Glutamatergic neuron (in vitro differentiated cells): ENCODE results near the gene GLIS1. TPM values are rescaled to one million over a fixed set of nuclear protein-coding genes. Genes with fewer than 3 reads are reported as not detected.

ENCODE experiments used
- DNase-seq: peaks from one replicate; pipeline ENCODE4 v3.0.0; 2022
- H3K27ac Mint-ChIP-seq: one replicate; pipeline ENCODE4 v1.8.0; 2020; ENCODE audit warnings: mild to moderate bottlenecking, mixed read lengths, inconsistent platforms; ENCODE audit not compliant: unreplicated experiment
- H3K27me3 Mint-ChIP-seq: one replicate; pipeline ENCODE4 v1.8.0; 2020; ENCODE audit warnings: mild to moderate bottlenecking, moderate library complexity, mixed read lengths, inconsistent platforms; ENCODE audit not compliant: unreplicated experiment
- H3K36me3 Mint-ChIP-seq: one replicate; pipeline ENCODE4 v1.8.0; 2020; ENCODE audit warnings: mild to moderate bottlenecking, mixed read lengths, inconsistent platforms; ENCODE audit not compliant: unreplicated experiment
- H3K4me1 Mint-ChIP-seq: one replicate; pipeline ENCODE4 v1.8.0; 2020; ENCODE audit warnings: mild to moderate bottlenecking, low read depth, mixed read lengths, inconsistent platforms; ENCODE audit not compliant: unreplicated experiment
- H3K4me3 Mint-ChIP-seq: one replicate; pipeline ENCODE4 v1.8.0; 2020; ENCODE audit warnings: mild to moderate bottlenecking, mixed read lengths, inconsistent platforms; ENCODE audit not compliant: unreplicated experiment
- H3K9me3 Mint-ChIP-seq: one replicate; pipeline ENCODE4 v1.8.0; 2020; ENCODE audit warnings: mild to moderate bottlenecking, moderate library complexity, mixed read lengths, inconsistent platforms; ENCODE audit not compliant: unreplicated experiment
- CTCF ChIP-seq: fragments of 200-600 bp; sonication (generic); IDR thresholded peaks from one replicate; pipeline ENCODE4 v1.5.0; 2021; ENCODE audit not compliant: partially characterized antibody, unreplicated experiment
- total RNA-seq: library from RNA; stranded (reverse); fragmentation: NEBNext Ultra II Directional; extraction: Animal tissue kit (Norgen Biotek cat#: 25700); gene quantifications from one replicate; pipeline ENCODE4 v1.2.1, GENCODE V29; 2021; ENCODE audit not compliant: unreplicated experiment

Gene GLIS1
- total RNA-seq, 1 donor from 2014 or later = 0.76 TPM

- no peak for TF ChIP-seq CTCF
- Mint-ChIP-seq H3K4me1 (peaks cover 15% of the 10 kb centered on the region), H3K4me3 (no peak overlapping the region), H3K36me3 (peaks cover 10% of the 10 kb centered on the region), H3K27me3 (peaks cover 3% of the 10 kb centered on the region), H3K9me3 (peaks cover 4% of the 10 kb centered on the region), H3K27ac (no peak overlapping the region)
- DNase-seq = no peak
Measured at GRCh38 chr1:53484705-53485477, 254.1 kb downstream of the GLIS1 start.

- no peak for DNase-seq
- no peak for TF ChIP-seq CTCF
- Mint-ChIP-seq H3K36me3 (no peaks in the 10 kb centered on the region), H3K4me1 (peaks cover 15% of the 10 kb centered on the region), H3K27ac (no peak overlapping the region), H3K4me3 (no peak overlapping the region), H3K27me3 (peaks cover 3% of the 10 kb centered on the region), H3K9me3 (peaks cover 4% of the 10 kb centered on the region)
Measured at GRCh38 chr1:53483656-53484055, 255.3 kb downstream of the GLIS1 start.

GRCh38 chr1:53483170-53483569 is 255.8 kb downstream of the GLIS1 start:
- no peak for DNase-seq
- peaks cover 4% of the 10 kb centered on the region for H3K9me3 Mint-ChIP-seq
- peaks cover 15% of the 10 kb centered on the region for H3K4me1 Mint-ChIP-seq
- H3K36me3 Mint-ChIP-seq = no peaks in the 10 kb centered on the region
- H3K27me3 Mint-ChIP-seq = peaks cover 6% of the 10 kb centered on the region
- no peak for TF ChIP-seq CTCF
- H3K4me3 Mint-ChIP-seq = no peak overlapping the region
- H3K27ac Mint-ChIP-seq = no peak overlapping the region

GRCh38 chr1:53482441-53483153 is 256.4 kb downstream of the GLIS1 start:
- no peak overlapping the region for H3K27ac Mint-ChIP-seq
- no peak overlapping the region for H3K4me3 Mint-ChIP-seq
- DNase-seq = no peak
- peaks cover 4% of the 10 kb centered on the region for H3K9me3 Mint-ChIP-seq
- peaks cover 6% of the 10 kb centered on the region for H3K27me3 Mint-ChIP-seq
- no peaks in the 10 kb centered on the region for H3K36me3 Mint-ChIP-seq
- no peak for TF ChIP-seq CTCF
- H3K4me1 Mint-ChIP-seq = peaks cover 15% of the 10 kb centered on the region

GRCh38 chr1:53481456-53481855 is 257.5 kb downstream of the GLIS1 start:
- Mint-ChIP-seq H3K36me3 (no peaks in the 10 kb centered on the region), H3K27me3 (peaks cover 6% of the 10 kb centered on the region), H3K4me1 (peaks cover 17% of the 10 kb centered on the region), H3K9me3 (peaks cover 4% of the 10 kb centered on the region), H3K27ac (no peak overlapping the region), H3K4me3 (no peak overlapping the region)
- no peak for DNase-seq
- no peak for TF ChIP-seq CTCF
